ENCODE measurements around the gene P2RY12. TPM values are rescaled to one million over a fixed set of nuclear protein-coding genes. Genes with fewer than 3 reads are reported as not detected.

P2RY12 gene
- total and polyA plus RNA-seq, 2 of the 8 experiments (the other 6 are each of a cell fraction or from before 2014, with no cell fraction given): not detected

GRCh38 chr3:151329363-151329762 is 55.2 kb downstream of the P2RY12 start, which contains the start of gene P2RY13:
P2RY13 (minus strand) TSS chr3:151329549; CDS start chr3:151329528, 21 bp downstream.
- H2BK120ac ChIP-seq (replicated peaks; ENCODE audit: low read depth, low read length): no peak within 1 kb of the TSS
- no peaks in the 10 kb centered on the region for H3K9me3 ChIP-seq (ENCODE audit: insufficient read depth in 2 of 2, low read depth in 1 of 2, low read length in 1 of 2)
- H3K27ac ChIP-seq (ENCODE audit: low read depth, low read length): no peak within 1 kb of the TSS
- H3K23ac ChIP-seq (ENCODE audit: insufficient read length): no peak within 1 kb of the TSS
- H3K79me2 ChIP-seq (ENCODE audit: control insufficient read depth in 1 of 2, insufficient read depth in 2 of 2, low read length in 2 of 2): no peaks in the 10 kb centered on the region
- H3K18ac ChIP-seq (ENCODE audit: extremely low read depth, low read length): no peak within 1 kb of the TSS
- no peak within 1 kb of the TSS for H2AK5ac ChIP-seq (ENCODE audit: low read depth, low read length)
- no peak for FAIRE-seq
- H3K27me3 ChIP-seq (replicated peaks in 1 of 4; ENCODE audit: control insufficient read depth in 3 of 4, extremely low read depth in 1 of 4, insufficient read depth in 3 of 4, low read length in 3 of 4): no peaks in the 10 kb centered on the region
- H2AFZ ChIP-seq (ENCODE audit: low read length): no peak within 1 kb of the TSS
- ChIA-PET CTCF (ENCODE audit: partially characterized antibody) (interaction anchor here (0.6 to 1.6 kb wide), 3 partner anchors 11 to 110 kb away, joined by 3 to 4 read pairs (median 3); no protein-coding TSS in a partner anchor), POLR2A (ENCODE audit: partially characterized antibody) (no interaction called here)
- no peaks in the 10 kb centered on the region for H3K36me3 ChIP-seq (ENCODE audit: control insufficient read depth in 2 of 4, insufficient read depth in 4 of 4, low read length in 3 of 4)
- no peak within 1 kb of the TSS for H2BK5ac ChIP-seq (ENCODE audit: low read depth, low read length)
- no peak within 1 kb of the TSS for H3K14ac ChIP-seq (ENCODE audit: insufficient read length)
- H4K5ac ChIP-seq (ENCODE audit: insufficient read length, low read depth, low read length): no peak within 1 kb of the TSS
- WGBS, 2 experiments (ENCODE audit: extremely low coverage in 1 of 2, insufficient coverage in 1 of 2, insufficient read length in 1 of 2, insufficient replicate concordance in 2 of 2, low coverage in 1 of 2, low lambda C conversion rate in 2 of 2, missing lambda C conversion rate in 1 of 2): 82% methylated on average over 1 of the region's 1 CpG; no CpG with 5 or more reads in 1 of the 2 experiments
- no peaks in the 10 kb centered on the region; a peak in 2 of 7 replicates for H3K4me1 ChIP-seq (replicated peaks in 1 of 4; ENCODE audit: control insufficient read depth in 3 of 4, insufficient read depth in 4 of 4, low read length in 3 of 4)
- H3K4me2 ChIP-seq (ENCODE audit: insufficient read depth in 1 of 2, low read depth in 2 of 2, low read length in 2 of 2): no peak within 1 kb of the TSS
- no peak within 1 kb of the TSS for H3K4me3 ChIP-seq (ENCODE audit: extremely low read depth in 1 of 4, insufficient read depth in 2 of 4, low read depth in 3 of 4, low read length in 4 of 4)
- H3K23me2 ChIP-seq (ENCODE audit: low read depth, low read length): no peaks in the 10 kb centered on the region
- DNase-seq (ENCODE audit: low read depth in 1 of 2, low spot score in 2 of 2): no peak
- H2BK15ac ChIP-seq (ENCODE audit: low read length): no peak within 1 kb of the TSS
- H3K56ac ChIP-seq (replicated peaks; ENCODE audit: insufficient read length, low read depth, low read length): no peak within 1 kb of the TSS
- no peak within 1 kb of the TSS for H3K9ac ChIP-seq (replicated peaks in 1 of 4; ENCODE audit: extremely low read depth in 1 of 4, low read depth in 3 of 4, low read length in 3 of 4)
- no peak within 1 kb of the TSS for H3K4ac ChIP-seq (replicated peaks; ENCODE audit: insufficient read length, low read depth, low read length)
- no peak within 1 kb of the TSS for H4K8ac ChIP-seq (ENCODE audit: extremely low read depth, insufficient read depth, low read length)
- H4K91ac ChIP-seq (replicated peaks; ENCODE audit: insufficient read length, low read length): no peak within 1 kb of the TSS
- H3K79me1 ChIP-seq (ENCODE audit: low read depth, low read length): no peaks in the 10 kb centered on the region
- no peak within 1 kb of the TSS for H2BK12ac ChIP-seq (ENCODE audit: low read depth, low read length)
- H2BK20ac ChIP-seq (ENCODE audit: low read length): no peak within 1 kb of the TSS
- no peaks in the 10 kb centered on the region for H4K20me1 ChIP-seq (replicated peaks in 1 of 2; ENCODE audit: control insufficient read depth in 1 of 2, insufficient read depth in 2 of 2, low read length in 2 of 2)
- no peak for TF ChIP-seq POU5F1 (IDR thresholded peaks at IDR 0.05; ENCODE audit: low read depth, low read length)
- no peak for TF ChIP-seq TBP (IDR thresholded peaks at IDR 0.05; ENCODE audit: low read depth, low read length)
- TF ChIP-seq SRF (IDR thresholded peaks at IDR 0.05; ENCODE audit: low read depth, low read length): no peak
- TF ChIP-seq HDAC6 (IDR thresholded peaks at IDR 0.05; ENCODE audit: low read depth, low read length): no peak
- TF ChIP-seq SIX5 (IDR thresholded peaks at IDR 0.05; ENCODE audit: low read depth, low read length): no peak
- no peak for TF ChIP-seq JUND (IDR thresholded peaks at IDR 0.05; ENCODE audit: low read length)
- no peak for TF ChIP-seq CHD2 (IDR thresholded peaks at IDR 0.05; ENCODE audit: low read length)
- TF ChIP-seq EP300 (IDR thresholded peaks at IDR 0.05; ENCODE audit: borderline replicate concordance in 1 of 2, low read depth in 2 of 2, low read length in 2 of 2): no peak
- TF ChIP-seq CBX8 (IDR thresholded peaks at IDR 0.05; ENCODE audit: borderline replicate concordance, low read depth, low read length): no peak
- TF ChIP-seq CBX5 (IDR thresholded peaks at IDR 0.05; ENCODE audit: low read depth, low read length): no peak
- no peak for TF ChIP-seq SIN3A (conservative IDR thresholded peaks at IDR 0.05 in 1 of 2, IDR thresholded peaks at IDR 0.05 in 1 of 2; ENCODE audit: low read depth in 1 of 2, low read length in 2 of 2)
- no peak for TF ChIP-seq POLR2AphosphoS5 (IDR thresholded peaks at IDR 0.05; ENCODE audit: low read depth, low read length)
- no peak for TF ChIP-seq SP1 (IDR thresholded peaks at IDR 0.05; ENCODE audit: low read depth, low read length)
- TF ChIP-seq GTF2F1 (IDR thresholded peaks at IDR 0.05; ENCODE audit: borderline replicate concordance, low read depth, low read length): no peak
- no peak for TF ChIP-seq CREB1 (IDR thresholded peaks at IDR 0.05)
- no peak for TF ChIP-seq TAF1 (IDR thresholded peaks at IDR 0.05; ENCODE audit: low read depth, low read length)
- no peak for TF ChIP-seq BACH1 (IDR thresholded peaks at IDR 0.05; ENCODE audit: low read length)

Measured in H1 (cell line).